Bronchial smooth muscle cell (primary cell): ENCODE results near the gene HCK. TPM values are rescaled to one million over a fixed set of nuclear protein-coding genes. Genes with fewer than 3 reads are reported as not detected.

Experiments used
- total RNA-seq: library from RNA; depleted of rRNA; stranded (reverse); fragments of >200 nt; gene quantifications from 2 replicates; pipeline ENCODE4 v1.2.1, GENCODE V29; 2014

The HCK gene
- not detected in 2 replicates for total RNA-seq

DNA sequence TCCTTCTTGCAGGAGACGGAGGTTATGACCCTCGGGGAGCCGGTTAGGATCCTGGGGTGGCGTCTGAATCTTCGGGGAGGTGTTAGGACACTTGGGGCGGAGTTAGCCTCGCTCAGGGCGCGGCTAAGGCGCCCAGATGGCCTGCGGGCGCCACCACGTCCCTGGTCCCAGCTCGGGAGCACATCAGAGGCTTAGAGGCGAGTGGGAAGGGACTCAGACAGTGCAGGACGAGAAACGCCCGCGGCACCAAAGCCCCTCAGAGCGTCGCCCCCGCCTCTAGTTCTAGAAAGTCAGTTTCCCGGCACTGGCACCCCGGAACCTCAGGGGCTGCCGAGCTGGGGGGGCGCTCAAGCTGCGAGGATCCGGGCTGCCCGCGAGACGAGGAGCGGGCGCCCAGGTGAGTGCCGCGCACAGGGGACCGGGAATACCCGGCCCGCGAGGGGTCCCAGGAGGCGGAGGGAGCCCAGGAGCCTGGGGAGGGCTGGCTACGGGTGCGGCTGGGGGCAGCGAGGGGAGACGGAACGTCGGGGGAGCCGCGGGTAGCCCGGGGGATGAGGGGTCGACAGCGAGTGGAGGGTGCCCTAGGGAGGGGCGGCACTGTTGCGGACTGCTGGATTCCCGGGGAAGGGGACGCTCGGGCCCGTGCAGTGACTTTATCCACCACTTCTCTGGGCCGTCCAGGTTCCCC is at the start of gene HCK:
TSS of gene HCK (plus strand) at position 153 of the 688 bp plus-strand sequence.

GRCh38 chr20:32010101-32010500 is 41.9 kb upstream of the HCK start, which contains the start of gene CCM2L:
Gene CCM2L, plus strand, starts transcription at chr20:32010438. Its CDS starts 17 bp downstream, at chr20:32010455.

DNA sequence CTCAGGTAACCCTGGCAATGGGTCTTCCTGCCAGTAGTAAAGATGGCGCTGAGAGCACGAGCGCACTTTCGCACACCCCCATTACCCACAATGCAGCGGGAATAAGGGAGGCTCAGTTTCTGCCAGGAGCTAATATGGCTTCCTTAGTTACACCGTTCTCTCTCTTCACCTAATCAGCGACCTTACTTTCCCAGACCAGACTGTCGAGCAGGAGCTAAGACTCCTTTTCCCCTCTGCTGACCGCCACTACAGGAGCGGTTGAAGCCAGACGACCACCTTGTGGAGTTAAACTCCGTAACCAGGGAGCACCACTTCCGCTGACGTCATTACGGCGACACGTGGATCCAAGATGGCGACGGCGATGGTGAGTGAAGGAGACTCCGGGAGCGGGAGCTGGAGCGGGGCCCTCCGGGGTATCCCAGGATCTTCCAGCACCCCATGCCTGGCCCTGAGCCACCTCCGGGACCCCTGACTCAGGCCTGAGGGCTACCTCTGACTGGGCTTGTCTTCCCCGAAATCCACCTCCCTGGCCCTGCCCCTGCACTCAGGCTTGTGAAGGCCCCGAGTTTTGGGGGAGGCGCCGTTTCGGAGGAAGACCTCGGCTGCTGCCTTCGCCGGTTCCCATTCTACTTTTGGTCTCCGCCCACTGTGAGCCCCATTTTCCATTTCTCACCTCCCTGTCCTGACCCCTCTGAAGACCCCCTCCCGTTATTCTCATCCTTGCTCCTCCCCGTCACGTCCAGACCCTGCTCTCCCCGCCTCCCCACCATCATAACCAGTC is 57.5 kb downstream of the HCK start, which contains the start of gene TM9SF4:
TSS of gene TM9SF4 (plus strand) at position 323 of the 781 bp plus-strand sequence. CDS start at position 350, 27 bp downstream.

Other genes starting within 250 kb of the HCK start
- under 0.01 TPM in 1 of 2 replicates, not detected in the other for gene MYLK2, start 232.9 kb upstream of the HCK start, total RNA-seq
- not detected in 2 replicates for gene FOXS1, start 206.6 kb upstream of the HCK start, total RNA-seq
- gene DUSP15, start 181.7 kb upstream of the HCK start, total RNA-seq, result 0.26 TPM in 1 of 2 replicates, not detected in the other
- 0.16 TPM in 1 of 2 replicates, not detected in the other for gene TTLL9, start 181.6 kb upstream of the HCK start, total RNA-seq
- gene PDRG1, start 100.2 kb upstream of the HCK start, total RNA-seq, result 3.9 TPM in 2 replicates
- gene XKR7, start 84.1 kb upstream of the HCK start, total RNA-seq, result not detected in 2 replicates
- gene CCM2L, start 41.8 kb upstream of the HCK start, total RNA-seq, result not detected in 2 replicates
- gene TM9SF4, start 57.5 kb downstream of the HCK start, total RNA-seq, result 22.4 and 27.2 TPM in 2 replicates
- 1.1 TPM in 2 replicates for gene PLAGL2, start 155.5 kb downstream of the HCK start, total RNA-seq
- 23.4 and 23.6 TPM in 2 replicates for gene POFUT1, start 155.6 kb downstream of the HCK start, total RNA-seq
- gene KIF3B, start 225.4 kb downstream of the HCK start, total RNA-seq, result 28.2 and 39.2 TPM in 2 replicates